ENCODE results near the gene SYNGR3. TPM values are rescaled to one million over a fixed set of nuclear protein-coding genes. Genes with fewer than 3 reads are reported as not detected.

Gene SYNGR3
- polyA plus RNA-seq, 3 donors = 0.20 to 0.29 TPM; not detected in 1

DNA sequence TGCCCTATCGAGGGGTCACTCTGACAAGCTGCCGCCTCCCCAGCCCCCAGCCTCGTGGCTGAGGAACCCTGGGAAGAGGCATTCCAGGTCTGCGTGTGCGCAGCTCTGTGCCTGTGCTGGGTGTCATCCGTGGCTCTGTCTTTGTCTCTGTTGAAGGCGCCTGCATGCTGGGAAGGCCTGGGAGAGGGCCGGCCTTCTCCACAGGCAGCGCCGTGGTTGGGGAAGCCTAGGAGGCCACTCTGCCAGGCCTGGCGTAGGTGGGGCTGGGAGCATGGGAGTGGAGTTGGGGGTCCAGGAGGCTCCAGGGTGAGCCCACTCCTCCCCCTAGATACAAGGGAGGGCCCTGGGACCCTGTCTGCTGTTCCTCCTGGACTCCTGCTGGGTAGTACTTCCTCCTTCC is 40.3 kb downstream of the SYNGR3 start:
- no peak for DNase-seq
- TF ChIP-seq, protein P1, sequence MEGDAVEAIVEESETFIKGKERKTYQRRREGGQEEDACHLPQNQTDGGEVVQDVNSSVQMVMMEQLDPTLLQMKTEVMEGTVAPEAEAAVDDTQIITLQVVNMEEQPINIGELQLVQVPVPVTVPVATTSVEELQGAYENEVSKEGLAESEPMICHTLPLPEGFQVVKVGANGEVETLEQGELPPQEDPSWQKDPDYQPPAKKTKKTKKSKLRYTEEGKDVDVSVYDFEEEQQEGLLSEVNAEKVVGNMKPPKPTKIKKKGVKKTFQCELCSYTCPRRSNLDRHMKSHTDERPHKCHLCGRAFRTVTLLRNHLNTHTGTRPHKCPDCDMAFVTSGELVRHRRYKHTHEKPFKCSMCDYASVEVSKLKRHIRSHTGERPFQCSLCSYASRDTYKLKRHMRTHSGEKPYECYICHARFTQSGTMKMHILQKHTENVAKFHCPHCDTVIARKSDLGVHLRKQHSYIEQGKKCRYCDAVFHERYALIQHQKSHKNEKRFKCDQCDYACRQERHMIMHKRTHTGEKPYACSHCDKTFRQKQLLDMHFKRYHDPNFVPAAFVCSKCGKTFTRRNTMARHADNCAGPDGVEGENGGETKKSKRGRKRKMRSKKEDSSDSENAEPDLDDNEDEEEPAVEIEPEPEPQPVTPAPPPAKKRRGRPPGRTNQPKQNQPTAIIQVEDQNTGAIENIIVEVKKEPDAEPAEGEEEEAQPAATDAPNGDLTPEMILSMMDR (IDR thresholded peaks at IDR 0.05) = no peak

GRCh38 chr16:2031081-2031577 is 41.4 kb downstream of the SYNGR3 start:
- H3K36me3 Mint-ChIP-seq = peaks cover 0 to 3% of the 10 kb centered on the region in 2 donors
- H3K4me3 ChIP-seq (replicated peaks in 1 of 3; ENCODE audit: low read depth in 2 of 3, low read length in 3 of 3) = no peak overlapping the region
- no peak overlapping the region for H3K27ac ChIP-seq (ENCODE audit: low read depth in 1 of 2, low read length in 2 of 2)
- no peak overlapping the region for H3K4me2 ChIP-seq (replicated peaks; ENCODE audit: extremely low read depth, low read length, poor library complexity, severe bottlenecking)
- peaks cover 0 to 4% (median 2%) of the 10 kb centered on the region in 7 donors for H3K9me3 Mint-ChIP-seq
- no peaks in the 10 kb centered on the region for H3K79me2 ChIP-seq (ENCODE audit: insufficient read depth, low read length)
- H3K4me3 Mint-ChIP-seq = no peak overlapping the region
- no peak overlapping the region for H3K9ac ChIP-seq (ENCODE audit: insufficient read depth, low read length, poor library complexity, severe bottlenecking)
- no peaks in the 10 kb centered on the region for H4K20me1 ChIP-seq (ENCODE audit: insufficient read depth, low read length)
- H3K27me3 ChIP-seq (ENCODE audit: control insufficient read depth in 2 of 2, insufficient read depth in 2 of 2, low read length in 2 of 2) = peaks cover 10 to 28% of the 10 kb centered on the region in 2 donors
- TF ChIP-seq, protein P1 (IDR thresholded peaks at IDR 0.05) = no peak
- peaks cover 20 to 56% (median 32%) of the 10 kb centered on the region in 3 donors for H3K27me3 Mint-ChIP-seq (ENCODE audit: low read depth in 3 of 3)
- H3K9me3 ChIP-seq (replicated peaks in 1 of 2; ENCODE audit: control insufficient read depth in 1 of 2, insufficient read depth in 1 of 2, low read length in 2 of 2) = peaks cover 0 to 9% of the 10 kb centered on the region in 2 donors
- H3K4me1 Mint-ChIP-seq = peaks cover 17% of the 10 kb centered on the region
- no peak for DNase-seq
- H3K4me1 ChIP-seq (ENCODE audit: control insufficient read depth in 1 of 2, insufficient read depth in 2 of 2, low read length in 2 of 2) = peaks cover 20 to 27% of the 10 kb centered on the region in 2 donors
- intact Hi-C loops (cut with micrococcal nuclease) = no loop called here
- no peaks in the 10 kb centered on the region for H3K36me3 ChIP-seq (replicated peaks in 1 of 2; ENCODE audit: control insufficient read depth in 1 of 2, insufficient read depth in 2 of 2, low read length in 2 of 2)
- H3K27ac Mint-ChIP-seq = no peak overlapping the region
- 71% methylated on average over 9 of the region's 11 CpGs for WGBS (ENCODE audit: insufficient coverage)
- no peak overlapping the region for H2AFZ ChIP-seq (ENCODE audit: insufficient read depth, low read depth, low read length, poor library complexity, severe bottlenecking)

More for the DNA sequence above, 40.3 kb downstream of the SYNGR3 start:
- no peaks in the 10 kb centered on the region for H4K20me1 ChIP-seq (ENCODE audit: insufficient read depth, low read length)
- H3K27me3 ChIP-seq (ENCODE audit: control insufficient read depth in 2 of 2, insufficient read depth in 2 of 2, low read length in 2 of 2) = peaks cover 11 to 39% of the 10 kb centered on the region in 2 donors
- peaks cover 0 to 9% of the 10 kb centered on the region in 2 donors for H3K9me3 ChIP-seq (replicated peaks in 1 of 2; ENCODE audit: control insufficient read depth in 1 of 2, insufficient read depth in 1 of 2, low read length in 2 of 2)
- H3K9ac ChIP-seq (ENCODE audit: insufficient read depth, low read length, poor library complexity, severe bottlenecking) = no peak overlapping the region
- H3K4me1 ChIP-seq (ENCODE audit: control insufficient read depth in 1 of 2, insufficient read depth in 2 of 2, low read length in 2 of 2) = peaks cover 20 to 27% of the 10 kb centered on the region in 2 donors
- H3K27ac ChIP-seq (ENCODE audit: low read depth in 1 of 2, low read length in 2 of 2) = no peak overlapping the region
- H2AFZ ChIP-seq (ENCODE audit: insufficient read depth, low read depth, low read length, poor library complexity, severe bottlenecking) = no peak overlapping the region
- peaks cover 0 to 7% (median 2%) of the 10 kb centered on the region in 7 donors for H3K9me3 Mint-ChIP-seq
- H3K4me2 ChIP-seq (replicated peaks; ENCODE audit: extremely low read depth, low read length, poor library complexity, severe bottlenecking) = no peak overlapping the region
- no peaks in the 10 kb centered on the region for H3K36me3 ChIP-seq (replicated peaks in 1 of 2; ENCODE audit: control insufficient read depth in 1 of 2, insufficient read depth in 2 of 2, low read length in 2 of 2)
- no peak overlapping the region for H3K4me3 ChIP-seq (replicated peaks in 1 of 3; ENCODE audit: low read depth in 2 of 3, low read length in 3 of 3)
- H3K4me3 Mint-ChIP-seq = no peak overlapping the region
- peaks cover 17% of the 10 kb centered on the region for H3K4me1 Mint-ChIP-seq
- H3K36me3 Mint-ChIP-seq = peaks cover 3% of the 10 kb centered on the region in 2 donors
- H3K27ac Mint-ChIP-seq = no peak overlapping the region
- peaks cover 29 to 67% (median 43%) of the 10 kb centered on the region in 3 donors for H3K27me3 Mint-ChIP-seq (ENCODE audit: low read depth in 3 of 3)
- no peaks in the 10 kb centered on the region for H3K79me2 ChIP-seq (ENCODE audit: insufficient read depth, low read length)
- intact Hi-C loops (cut with micrococcal nuclease) = no loop called here
- WGBS (ENCODE audit: insufficient coverage) = 100% methylated on average over 7 of the region's 11 CpGs

Data from CD14-positive monocyte (primary cell).